HL-60/S4 treated with phorbol 12-myristate 13-acetate at 8.2 ng/mL for 4 days and 3 days (cell line): ENCODE measurements around the gene SCN8A.
"Not testable (repeated sequence)": the region's sequence is repeated elsewhere in the genome, so short reads cannot be mapped to it uniquely, and the experiment has no call there.

Source experiments
- in situ Hi-C: fragments of 300-500 bp; cut with MboI; formaldehyde crosslinking; loops from 2 replicates; pipeline ENCODE4 v1.15.0; 2022; ENCODE audit warnings: low sequenced_read_pairs

The SCN8A gene

GRCh38 chr12:51759695-51760094 lies 168.7 kb downstream of the SCN8A start:
- in situ Hi-C loops, result no loop called here

- in situ Hi-C loops, result no loop called here
Observed at GRCh38 chr12:51760231-51760630, 169.2 kb downstream of the SCN8A start.

GRCh38 chr12:51763743-51764142 lies 172.7 kb downstream of the SCN8A start:
- in situ Hi-C loops, result no loop called here

GRCh38 chr12:51766067-51766676 lies 175.1 kb downstream of the SCN8A start:
- in situ Hi-C loops, result no loop called here

- in situ Hi-C loops, result no loop called here
Observed at GRCh38 chr12:51771008-51771407, 180.0 kb downstream of the SCN8A start.

- in situ Hi-C loops, result no loop called here
Observed at GRCh38 chr12:51773145-51773869, 182.3 kb downstream of the SCN8A start.

- in situ Hi-C loops, result no loop called here
Observed at GRCh38 chr12:51774933-51775332, 183.9 kb downstream of the SCN8A start.

- in situ Hi-C loops, result no loop called here
Observed at GRCh38 chr12:51777457-51777856, 186.4 kb downstream of the SCN8A start.

- in situ Hi-C loops, result no loop called here
Observed at GRCh38 chr12:51777973-51778372, 186.9 kb downstream of the SCN8A start.

- in situ Hi-C loops, result no loop called here
Observed at GRCh38 chr12:51779876-51780275, 188.8 kb downstream of the SCN8A start.

GRCh38 chr12:51784688-51785087 lies 193.7 kb downstream of the SCN8A start:
- in situ Hi-C loops, result no loop called here

GRCh38 chr12:51785906-51786305 lies 194.9 kb downstream of the SCN8A start:
- in situ Hi-C loops, result no loop called here

GRCh38 chr12:51788876-51789275 lies 197.8 kb downstream of the SCN8A start:
- in situ Hi-C loops, result no loop called here

- in situ Hi-C loops, result no loop called here
Observed at GRCh38 chr12:51792417-51792816, 201.4 kb downstream of the SCN8A start.

- in situ Hi-C loops, result no loop called here
Observed at GRCh38 chr12:51793201-51793600, 202.2 kb downstream of the SCN8A start.

GRCh38 chr12:51797301-51797700 lies 206.3 kb downstream of the SCN8A start:
- in situ Hi-C loops, result no loop called here

- in situ Hi-C loops, result not testable (repeated sequence)
Observed at GRCh38 chr12:51798051-51798450, 207.0 kb downstream of the SCN8A start.

GRCh38 chr12:51798501-51798900 lies 207.5 kb downstream of the SCN8A start:
- in situ Hi-C loops, result no loop called here

- in situ Hi-C loops, result no loop called here
Observed at GRCh38 chr12:51801027-51801426, 210.0 kb downstream of the SCN8A start.

- in situ Hi-C loops, result no loop called here
Observed at GRCh38 chr12:51806896-51807295, 215.9 kb downstream of the SCN8A start.

- in situ Hi-C loops, result no loop called here
Observed at GRCh38 chr12:51809193-51809592, 218.2 kb downstream of the SCN8A start.
